GM18502 (cell line): ENCODE data around the gene RPS6KA4.

Source experiments
- ATAC-seq: cut with Tn5 transposase; IDR thresholded peaks from one replicate; pipeline ENCODE4 v1.9.1; 2021; ENCODE audit warnings: mild to moderate bottlenecking; ENCODE audit not compliant: unreplicated experiment, poor library complexity

RPS6KA4 gene

DNA sequence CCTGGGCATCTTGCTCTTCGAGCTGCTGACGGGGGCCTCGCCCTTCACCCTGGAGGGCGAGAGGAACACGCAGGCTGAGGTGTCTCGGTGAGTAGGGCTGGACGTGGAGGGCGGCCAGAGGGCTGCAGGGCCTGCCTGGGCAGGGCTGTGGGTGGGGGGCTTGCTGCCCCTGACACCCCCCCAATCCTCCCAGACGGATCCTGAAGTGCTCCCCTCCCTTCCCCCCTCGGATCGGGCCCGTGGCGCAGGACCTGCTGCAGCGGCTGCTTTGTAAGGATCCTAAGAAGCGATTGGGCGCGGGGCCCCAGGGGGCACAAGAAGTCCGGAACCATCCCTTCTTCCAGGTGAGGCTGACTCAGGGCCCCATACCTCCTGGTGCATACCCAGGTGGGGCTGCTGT lies 2.7 kb downstream of the RPS6KA4 start:
- no peak for ATAC-seq

DNA sequence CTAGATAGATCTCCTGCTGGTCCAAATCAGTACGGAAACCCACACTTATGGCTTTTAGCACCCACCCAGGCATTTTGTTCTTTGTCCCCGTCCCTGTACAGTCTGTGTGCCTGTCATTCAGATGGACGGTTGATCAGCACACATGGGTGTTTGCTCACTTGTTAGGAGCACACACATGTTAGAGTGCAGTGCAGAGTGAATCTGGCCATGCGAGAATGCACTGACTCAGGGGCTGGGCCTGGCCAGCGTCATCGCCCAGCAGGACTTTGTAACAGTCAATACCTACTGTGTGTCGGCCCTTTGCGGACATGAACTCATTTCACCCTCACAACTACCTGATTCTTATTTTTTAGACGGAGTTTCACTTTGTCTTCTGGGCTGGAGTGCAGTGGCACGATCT lies 3.4 kb downstream of the RPS6KA4 start:
- no peak for ATAC-seq

DNA sequence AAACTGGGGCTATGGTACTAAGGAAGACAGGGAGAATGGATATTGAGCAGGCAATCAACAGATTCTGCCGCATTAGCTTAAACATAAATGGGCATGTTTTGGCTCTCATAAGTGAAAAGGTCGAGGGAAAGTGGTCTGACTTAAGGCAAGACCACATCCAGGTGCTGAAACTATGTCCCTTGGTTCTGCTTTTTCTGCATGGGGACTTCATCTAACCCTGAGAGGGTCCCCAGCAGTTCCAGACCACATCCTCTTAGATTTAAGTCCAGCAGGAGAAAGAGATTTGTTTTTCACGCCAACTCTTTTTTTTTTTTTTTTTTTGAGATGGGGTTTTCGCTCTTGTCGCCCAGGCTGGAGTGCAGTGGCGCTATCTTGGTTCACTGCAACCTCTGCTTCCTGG lies 5.5 kb downstream of the RPS6KA4 start:
- ATAC-seq = no peak

DNA sequence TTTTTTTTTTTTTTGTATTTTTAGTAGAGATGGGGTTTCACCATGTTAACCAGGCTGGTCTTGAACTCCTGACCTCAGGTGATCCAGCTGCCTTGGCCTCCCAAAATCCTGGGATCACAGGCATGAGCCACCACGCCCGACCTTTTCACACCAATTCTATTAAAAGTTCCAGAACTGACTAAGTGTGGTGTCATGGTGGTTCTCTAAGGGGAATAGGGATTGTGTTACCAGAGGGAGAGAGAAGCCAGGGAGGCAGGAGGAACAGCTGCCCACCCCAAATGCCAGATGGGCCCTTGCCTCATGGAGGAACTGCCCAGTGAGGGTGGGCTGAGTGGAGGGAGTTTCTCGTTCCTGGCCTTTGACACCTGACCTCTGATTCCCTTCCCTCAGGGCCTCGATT lies 5.9 kb downstream of the RPS6KA4 start:
- no peak for ATAC-seq

DNA sequence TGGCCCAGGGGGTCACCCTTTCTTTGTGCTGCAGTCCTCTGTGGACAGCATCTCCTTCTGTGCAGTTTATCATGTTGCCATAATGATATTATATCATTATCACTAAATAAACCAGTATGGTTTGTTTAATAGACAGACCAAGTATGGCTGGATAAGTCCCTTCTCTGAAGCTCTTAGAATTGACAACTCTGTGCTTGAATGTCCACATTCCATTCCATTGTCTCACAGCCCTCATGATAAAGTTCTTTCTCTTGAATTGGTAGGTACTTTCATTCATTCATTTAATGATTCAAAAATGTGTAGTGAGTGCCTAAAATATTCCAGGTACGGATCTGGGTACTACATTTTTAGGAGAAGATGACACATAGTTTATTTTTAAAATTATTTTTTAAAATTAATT lies 7.8 kb downstream of the RPS6KA4 start:
- no peak for ATAC-seq

DNA sequence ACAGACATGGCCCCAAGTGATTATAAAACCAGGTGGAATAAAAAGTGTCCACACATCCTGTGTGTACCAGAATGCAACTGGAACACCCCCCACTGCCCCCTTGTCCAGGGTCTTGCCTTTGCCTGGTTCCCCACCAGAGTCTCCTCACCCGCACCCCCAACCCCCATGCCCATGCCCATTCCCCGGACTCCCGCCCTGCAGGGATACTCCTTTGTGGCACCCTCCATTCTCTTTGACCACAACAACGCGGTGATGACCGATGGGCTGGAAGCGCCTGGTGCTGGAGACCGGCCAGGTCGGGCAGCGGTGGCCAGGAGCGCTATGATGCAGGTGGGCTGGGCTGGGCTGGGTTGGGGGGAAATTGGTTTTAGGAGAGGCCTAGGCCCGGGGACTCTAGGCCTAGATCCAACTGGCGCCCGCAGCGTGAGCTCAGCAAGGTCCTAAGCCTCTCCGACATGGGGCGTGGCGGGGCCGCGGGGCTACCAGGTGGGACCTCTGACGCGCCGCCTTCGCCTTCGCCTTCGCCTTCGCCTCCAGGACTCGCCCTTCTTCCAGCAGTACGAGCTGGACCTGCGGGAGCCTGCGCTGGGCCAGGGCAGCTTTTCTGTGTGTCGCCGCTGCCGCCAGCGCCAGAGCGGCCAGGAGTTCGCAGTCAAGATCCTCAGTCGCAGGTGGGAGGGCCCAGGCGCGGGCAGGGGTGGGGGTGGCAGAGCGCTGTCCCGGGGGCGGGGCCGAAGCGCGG lies 9.1 kb downstream of the RPS6KA4 start:
- no peak for ATAC-seq

DNA sequence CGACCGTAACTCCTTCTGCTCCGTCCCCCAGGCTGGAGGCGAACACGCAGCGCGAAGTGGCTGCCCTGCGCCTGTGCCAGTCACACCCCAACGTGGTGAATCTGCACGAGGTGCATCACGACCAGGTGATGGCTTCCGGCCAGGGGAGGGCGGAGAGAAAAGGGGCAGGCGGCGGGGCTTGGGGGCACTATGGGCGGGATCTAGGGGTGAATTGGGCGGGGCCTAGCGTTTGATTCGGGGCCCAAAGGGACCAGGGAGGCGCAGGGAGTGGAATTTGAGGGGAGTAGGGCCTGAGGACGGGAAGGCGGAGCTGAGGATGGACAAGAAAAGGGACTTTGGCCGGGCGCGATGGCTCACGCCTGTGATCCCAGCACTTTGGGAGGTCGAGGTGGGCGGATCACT lies 9.7 kb downstream of the RPS6KA4 start:
- ATAC-seq = no peak

DNA sequence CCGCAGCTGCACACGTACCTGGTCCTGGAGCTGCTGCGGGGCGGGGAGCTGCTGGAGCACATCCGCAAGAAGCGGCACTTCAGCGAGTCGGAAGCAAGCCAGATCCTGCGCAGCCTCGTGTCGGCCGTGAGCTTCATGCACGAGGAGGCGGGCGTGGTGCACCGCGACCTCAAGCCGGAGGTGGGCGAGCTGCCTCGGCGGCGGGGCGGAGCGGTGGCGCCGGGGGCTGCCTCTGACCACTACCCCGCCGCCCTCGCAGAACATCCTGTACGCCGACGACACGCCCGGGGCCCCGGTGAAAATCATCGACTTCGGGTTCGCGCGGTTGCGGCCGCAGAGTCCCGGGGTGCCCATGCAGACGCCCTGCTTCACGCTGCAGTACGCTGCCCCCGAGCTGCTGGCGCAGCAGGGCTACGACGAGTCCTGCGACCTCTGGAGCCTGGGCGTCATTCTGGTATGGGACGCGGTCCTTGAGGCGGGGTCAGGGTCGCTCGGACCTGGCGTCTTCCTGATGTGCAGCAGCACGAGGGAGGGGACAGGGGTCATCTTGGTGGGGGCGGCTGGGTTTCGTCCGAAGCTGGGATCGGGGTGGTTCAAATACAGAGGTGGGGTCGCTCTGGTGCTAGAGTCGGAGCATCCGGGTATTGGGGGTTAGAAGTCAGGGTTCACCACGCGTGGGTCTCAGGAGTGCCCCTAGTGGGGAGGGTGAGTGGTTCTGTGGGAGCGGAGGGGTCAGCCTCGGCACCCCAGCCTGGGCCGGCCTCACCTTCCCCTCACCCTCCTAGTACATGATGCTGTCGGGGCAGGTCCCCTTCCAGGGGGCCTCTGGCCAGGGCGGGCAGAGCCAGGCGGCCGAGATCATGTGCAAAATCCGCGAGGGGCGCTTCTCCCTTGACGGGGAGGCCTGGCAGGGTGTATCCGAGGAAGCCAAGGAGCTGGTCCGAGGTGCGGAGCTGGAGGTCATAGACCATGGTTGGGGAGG lies 10.8 kb downstream of the RPS6KA4 start:
- ATAC-seq = no peak

DNA sequence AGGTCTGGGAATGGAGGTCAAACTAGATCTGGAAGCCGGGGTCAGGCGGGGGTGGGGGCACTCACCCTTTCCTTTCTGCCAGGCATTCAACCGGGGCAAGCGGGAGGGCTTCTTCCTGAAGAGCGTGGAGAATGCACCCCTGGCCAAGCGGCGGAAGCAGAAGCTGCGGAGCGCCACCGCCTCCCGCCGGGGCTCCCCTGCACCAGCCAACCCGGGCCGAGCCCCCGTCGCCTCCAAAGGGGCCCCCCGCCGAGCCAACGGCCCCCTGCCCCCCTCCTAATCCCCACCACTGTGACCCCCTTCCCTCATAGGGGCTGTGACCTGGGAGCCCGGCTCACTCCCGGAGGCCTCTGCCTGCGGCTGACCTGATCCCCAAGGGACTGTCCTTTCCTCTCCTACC lies 12.2 kb downstream of the RPS6KA4 start:
- ATAC-seq = no peak

DNA sequence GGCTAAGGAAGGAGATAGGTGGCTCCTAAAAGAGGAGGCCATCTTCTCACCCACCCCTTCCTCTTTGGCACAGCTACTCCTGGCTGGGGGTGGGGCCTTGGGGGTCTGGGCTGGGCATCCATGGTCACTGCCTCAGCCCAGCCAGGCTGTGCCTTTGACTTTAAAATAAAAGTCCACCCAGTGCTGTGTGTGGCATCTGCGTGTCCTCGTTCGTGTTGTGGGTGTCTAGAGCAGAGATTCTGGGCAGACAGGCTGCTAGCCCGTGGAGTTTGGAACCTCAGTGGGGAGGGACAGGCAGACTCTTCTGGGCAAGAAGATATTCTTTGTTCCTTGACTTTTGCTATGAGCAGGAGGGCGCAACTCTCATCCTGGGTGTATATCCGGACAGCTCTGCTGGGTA lies 13.1 kb downstream of the RPS6KA4 start:
- ATAC-seq = no peak

DNA sequence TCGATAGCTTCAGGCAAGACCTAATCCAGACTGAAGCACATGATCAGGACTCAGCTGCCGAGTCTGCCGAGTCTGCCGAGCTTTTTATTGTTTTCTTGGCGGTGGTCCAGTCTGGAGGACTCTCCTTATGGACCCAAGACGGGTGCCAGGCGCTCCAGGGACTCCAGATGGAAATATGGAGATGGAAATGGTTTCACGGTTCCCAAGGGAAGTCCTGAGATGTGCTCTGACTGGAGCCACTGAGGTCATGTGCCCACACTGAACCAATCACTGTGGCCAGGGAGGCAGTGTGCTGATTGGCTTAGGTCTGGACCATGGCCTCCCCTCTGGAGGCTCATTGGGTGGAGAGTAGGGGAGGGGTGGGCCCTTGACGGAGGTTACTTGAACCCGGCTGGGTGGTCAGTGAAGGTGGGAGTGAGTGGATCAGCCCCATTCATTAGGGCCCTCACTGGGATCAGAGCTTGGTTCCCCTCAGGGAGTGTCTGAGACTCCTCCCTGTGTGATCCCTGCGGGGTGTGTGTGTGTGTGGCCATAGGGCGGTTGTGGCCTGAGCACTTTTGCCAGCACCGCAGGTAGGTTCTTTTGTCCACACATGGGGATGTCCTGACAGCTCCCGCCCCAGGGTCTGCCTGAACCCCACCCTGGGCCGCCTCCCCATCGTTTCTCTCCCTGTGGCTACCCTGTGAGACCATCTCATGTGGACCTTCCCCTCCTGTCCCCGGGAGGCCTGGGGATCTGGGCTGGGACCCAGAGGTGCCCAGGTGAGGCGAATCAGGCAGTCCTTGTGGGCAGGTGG lies 14.0 kb downstream of the RPS6KA4 start:
- no peak for ATAC-seq

DNA sequence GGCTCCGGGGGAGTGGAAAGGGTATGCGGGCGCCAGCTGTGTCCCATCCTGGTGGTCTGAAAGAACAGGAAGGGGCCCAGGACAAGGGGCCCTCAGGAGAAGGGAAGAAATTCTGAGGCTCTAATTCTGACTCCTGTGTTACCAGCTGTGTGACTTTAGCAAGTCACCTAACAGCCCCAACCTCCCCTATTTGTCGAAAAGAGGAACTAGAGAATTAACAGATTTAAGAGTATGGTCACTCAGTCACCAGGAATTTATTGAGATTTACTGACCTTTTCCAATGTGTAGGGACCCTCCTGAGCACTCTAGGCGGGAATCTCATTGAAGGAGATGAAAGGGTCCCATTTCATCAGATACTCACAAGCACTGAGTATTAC lies 14.6 kb downstream of the RPS6KA4 start:
- no peak for ATAC-seq

DNA sequence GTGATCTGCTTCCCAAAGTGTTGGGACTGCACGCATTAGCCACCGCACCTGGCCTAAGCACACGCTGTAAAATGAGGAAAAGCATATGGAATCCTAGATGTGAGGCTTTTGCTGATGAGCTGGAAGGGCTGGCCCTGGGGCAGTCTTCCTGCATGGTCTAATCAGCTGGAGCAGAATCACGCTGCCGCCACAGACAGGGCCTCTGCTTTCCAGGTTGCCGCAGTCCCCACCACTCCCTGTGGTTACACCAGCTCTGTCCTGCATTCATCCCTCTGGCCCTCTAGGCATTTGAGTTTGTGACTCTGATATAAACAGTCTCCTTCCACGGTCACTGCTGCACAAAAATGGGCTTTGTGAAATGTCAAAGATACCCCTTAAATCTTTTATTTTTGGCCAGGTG lies 17.1 kb downstream of the RPS6KA4 start:
- no peak for ATAC-seq

DNA sequence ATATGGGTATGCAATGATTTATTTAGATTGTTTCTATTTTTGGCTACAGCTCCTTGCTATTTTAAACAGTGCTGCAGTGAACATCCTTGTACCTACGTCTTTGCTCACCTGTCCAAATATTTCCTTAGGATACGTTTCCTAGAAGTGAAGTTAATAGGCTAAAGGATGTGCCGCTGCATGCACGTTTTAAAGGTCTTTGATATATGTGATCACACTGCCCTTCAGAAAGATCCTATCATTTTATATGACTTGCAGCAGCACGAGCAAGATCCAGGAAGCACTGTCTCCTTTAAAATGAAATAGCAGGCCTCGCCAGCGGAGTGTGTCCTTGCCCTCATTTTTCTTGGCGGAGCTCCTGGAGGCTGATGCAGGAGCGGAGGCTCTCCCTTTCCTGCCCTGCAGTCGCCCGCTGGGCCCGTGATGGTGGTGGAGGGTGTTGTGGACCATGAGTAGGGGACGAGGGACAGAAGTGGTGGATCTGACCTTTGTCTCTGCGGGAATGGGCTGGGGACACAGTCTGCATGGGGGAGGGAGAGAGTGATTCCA lies 19.4 kb downstream of the RPS6KA4 start:
- no peak for ATAC-seq

DNA sequence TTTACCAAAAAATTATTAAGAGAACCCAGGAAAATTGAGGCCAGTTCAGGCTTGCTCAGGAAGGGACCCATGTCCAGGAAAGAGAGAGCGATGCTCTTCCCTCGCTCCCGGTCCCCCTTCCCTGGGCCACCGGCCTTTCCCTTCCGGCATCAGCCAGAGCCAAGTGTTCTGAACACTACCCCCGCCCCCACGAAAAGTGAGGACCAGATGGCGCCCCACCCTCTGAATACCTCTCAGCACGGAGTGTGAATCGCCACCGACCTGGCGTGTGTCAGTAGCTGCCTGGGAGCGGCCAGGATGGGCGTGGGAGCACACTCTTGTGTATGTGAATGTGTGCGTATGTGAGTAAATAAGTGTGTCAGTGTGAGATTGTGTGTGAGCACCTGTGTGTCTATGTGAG lies 20.2 kb downstream of the RPS6KA4 start:
- ATAC-seq = no peak

DNA sequence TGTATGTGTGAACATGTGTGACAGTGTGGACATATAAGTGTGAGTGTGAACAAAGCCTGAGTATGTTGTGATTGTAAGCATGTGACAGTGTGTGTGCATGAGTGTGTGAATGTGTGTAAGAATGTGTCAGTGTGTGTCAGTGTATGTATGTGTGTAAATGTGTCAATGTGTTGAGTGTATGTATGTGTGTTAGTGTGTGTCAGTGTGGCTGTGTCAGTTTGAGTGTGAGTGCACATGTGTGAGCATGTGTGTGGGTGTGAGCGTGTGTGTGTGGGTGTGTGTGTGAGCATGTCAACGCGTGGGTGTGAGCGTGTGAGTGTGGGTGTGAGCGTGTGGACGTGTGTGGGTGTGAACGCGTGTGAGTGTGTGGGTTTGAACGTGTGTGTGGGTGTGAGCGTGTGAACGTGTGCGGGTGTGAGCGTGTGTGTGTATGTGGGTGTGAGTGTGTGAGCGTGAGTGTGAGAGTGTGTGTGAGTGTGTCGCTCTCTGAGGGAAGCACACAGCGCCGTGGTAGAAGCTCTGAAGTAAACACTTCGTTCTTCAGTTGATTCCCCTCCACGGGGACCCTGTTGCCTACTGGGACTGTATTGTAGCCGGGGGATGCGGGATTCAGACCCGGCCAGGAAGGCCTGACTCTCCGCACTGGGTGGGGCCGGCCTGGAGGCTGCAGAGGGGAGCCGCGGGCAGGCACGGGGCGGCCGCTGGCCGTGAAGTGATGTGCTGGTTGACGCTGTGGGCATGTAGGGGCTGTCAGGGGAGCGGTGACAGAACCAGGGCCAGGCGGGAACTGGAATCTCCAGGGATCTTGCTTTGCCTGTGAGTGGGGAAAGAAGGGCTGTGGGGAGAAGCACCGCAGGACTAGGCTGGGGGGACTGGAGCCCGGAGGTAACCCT lies 21.1 kb downstream of the RPS6KA4 start:
- no peak for ATAC-seq

DNA sequence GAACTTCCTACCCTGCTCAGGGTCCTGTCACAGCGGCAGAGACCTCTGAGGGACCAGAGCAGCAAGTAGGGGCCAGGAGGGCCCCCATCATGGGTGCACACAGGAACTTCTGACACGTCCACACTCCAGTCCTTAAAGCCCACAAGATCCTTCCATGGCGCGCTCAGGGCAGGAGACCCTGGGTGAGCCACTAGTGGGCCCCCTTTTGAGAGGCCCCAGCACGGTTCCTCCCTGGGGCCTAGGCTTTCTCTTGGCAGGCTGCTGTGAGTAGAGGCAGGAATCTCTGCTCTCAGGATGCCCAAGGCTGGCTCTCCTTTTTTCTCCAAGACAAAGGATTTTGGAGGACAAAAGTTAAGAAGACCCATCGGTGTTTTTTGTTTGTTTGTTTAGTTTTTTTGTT lies 22.4 kb downstream of the RPS6KA4 start:
- no peak for ATAC-seq

DNA sequence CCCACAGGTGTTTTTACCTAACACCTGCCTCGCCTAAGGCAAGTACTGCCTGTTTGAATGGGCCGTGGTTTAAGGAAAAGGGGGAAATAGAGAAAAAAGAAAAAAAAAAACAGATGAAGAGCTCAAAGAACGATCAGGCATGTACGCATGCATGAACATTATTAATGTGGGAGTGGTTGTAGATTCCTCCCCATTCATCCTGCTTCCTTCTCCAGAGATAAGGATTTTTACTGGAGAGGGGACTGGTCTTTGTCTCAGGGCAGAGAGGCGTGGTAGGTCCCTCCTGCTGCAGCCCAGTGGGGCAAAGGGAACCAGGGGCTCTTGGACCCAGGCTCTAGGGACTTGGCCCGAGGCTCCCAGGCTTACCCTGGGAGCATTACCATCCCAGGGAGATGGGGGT lies 23.1 kb downstream of the RPS6KA4 start:
- ATAC-seq = no peak

DNA sequence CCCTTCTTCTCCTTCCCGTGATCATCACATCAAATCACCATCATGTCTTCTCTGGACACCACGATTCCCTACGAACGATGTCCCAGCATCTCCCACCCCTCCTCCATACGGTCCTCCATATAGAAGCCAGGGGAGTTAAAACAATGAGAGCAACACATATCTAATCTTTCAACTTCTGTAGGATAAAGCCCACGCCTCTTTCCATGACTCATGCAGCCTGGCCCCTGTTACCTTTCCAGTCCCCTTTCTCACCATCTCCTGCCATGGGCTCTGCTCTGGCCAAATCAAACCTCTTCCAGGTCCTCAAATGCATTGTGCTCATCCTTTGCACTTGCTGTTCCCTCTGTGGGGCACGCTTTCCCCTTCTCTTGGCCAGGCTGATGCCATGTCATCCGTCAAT lies 23.6 kb downstream of the RPS6KA4 start:
- no peak for ATAC-seq

DNA sequence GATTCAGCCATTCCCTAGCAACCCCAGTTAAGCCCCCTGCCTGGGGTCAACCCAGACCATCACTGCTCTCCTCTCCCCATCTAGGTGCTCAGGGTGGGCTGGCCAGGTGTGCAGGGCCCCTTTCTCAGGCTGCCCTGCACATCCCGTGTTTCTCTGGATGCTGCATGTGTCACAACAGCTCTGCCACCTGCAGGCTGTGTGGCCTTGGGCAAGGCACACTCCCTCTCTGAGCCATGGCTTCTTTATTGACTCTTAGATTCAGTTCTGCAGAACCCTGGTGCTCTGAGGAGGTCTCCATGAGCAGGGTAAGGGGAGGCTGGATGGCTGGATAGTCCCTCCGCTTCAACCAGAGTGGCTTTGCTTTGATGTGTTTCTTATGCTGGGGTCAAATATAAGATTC lies 24.6 kb downstream of the RPS6KA4 start:
- no peak for ATAC-seq
